Colonic mucosa (tissue), 4 donors: ENCODE measurements around the gene TLE4. TPM values are rescaled to one million over a fixed set of nuclear protein-coding genes. Genes with fewer than 3 reads are reported as not detected.

Experiments
- DNase-seq: peaks from one replicate; pipeline ENCODE4 v3.0.0-alpha.2; 2020
- H3K27ac ChIP-seq: fragments of 200-600 bp; one replicate; pipeline ENCODE4 v1.8.0; 2021
- H3K27me3 ChIP-seq: fragments of 200-600 bp; one replicate; pipeline ENCODE4 v1.8.0; 2021
- H3K36me3 ChIP-seq: fragments of 200-600 bp; one replicate; pipeline ENCODE4 v1.8.0; 2021
- H3K4me1 ChIP-seq: fragments of 200-600 bp; one replicate; pipeline ENCODE4 v1.8.0; 2021; ENCODE audit warnings: mild to moderate bottlenecking
- H3K4me3 ChIP-seq: fragments of 200-600 bp; one replicate; pipeline ENCODE4 v1.8.0; 2021
- H3K9ac ChIP-seq, 2 donors: one replicate each; pipeline ENCODE4 v1.7.0; 2013; ENCODE audit warnings: control low read depth in 2 of 2, low read depth in 2 of 2, low read length in 2 of 2
- H3K9me3 ChIP-seq: fragments of 200-600 bp; one replicate; pipeline ENCODE4 v1.8.0; 2021
- intact Hi-C: fragments of 100-400 bp; cut with DNase I; formaldehyde crosslinking; loops from one replicate; pipeline ENCODE4 v1.14.1; 2022
- total RNA-seq, 2 donors: library from RNA; stranded (reverse); fragmentation: NEBNext Ultra II Directional in 1 of 2; extraction: Animal tissue kit (Norgen Biotek cat#: 25700) in 1 of 2; gene quantifications; one replicate each; pipeline ENCODE4 v1.2.1, GENCODE V29; 2021
- TF ChIP-seq, protein P1 (sequence below): fragments of 200-600 bp; IDR thresholded peaks from one replicate; pipeline ENCODE4 v1.8.0; 2022; ENCODE audit warnings: antibody characterized with exemption, mild to moderate bottlenecking
- donor health status: healthy.
- donor health status: DM: no; HTN: no; CAD: no.
- donor health status: DM: no; HTN: no; CAD: no.

Gene TLE4
- total RNA-seq, 2 donors from 2014 or later: 8.0 to 17.6 TPM

DNA sequence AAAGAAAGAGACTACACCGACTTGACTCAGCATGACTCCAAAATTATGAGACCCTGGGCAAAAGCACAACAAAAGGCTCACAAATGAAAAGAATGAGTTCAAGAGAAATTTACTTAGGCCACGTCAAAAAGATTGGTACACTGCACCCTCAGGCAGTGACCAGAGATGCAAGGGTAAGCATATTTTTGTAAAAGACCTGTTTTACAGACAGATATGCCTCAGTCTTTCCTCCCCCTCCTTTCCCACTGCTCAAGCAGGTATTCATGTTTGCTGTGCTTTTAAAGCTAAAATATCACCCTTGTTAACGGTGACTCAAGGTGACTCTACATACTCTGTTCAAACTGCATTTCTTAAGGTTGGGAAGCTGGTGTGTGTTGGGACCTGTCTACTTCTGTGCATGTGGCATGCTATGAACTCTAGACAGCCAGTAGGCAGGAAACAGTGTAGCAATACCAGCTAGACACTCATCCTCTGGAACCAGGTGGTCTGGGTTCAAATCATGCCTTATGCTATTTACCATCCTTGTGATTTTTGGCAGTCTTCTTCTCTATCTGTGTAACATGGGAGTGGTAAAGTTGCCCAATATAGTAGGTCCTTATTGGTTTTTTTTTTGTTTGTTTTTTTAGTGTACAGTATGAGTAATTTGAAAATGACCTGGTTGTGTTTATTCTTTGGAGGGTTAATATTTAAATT, 98.7 kb downstream of the TLE4 start:
- H3K4me1 ChIP-seq: no peaks in the 10 kb centered on the region
- no peaks in the 10 kb centered on the region for H3K36me3 ChIP-seq
- intact Hi-C loops: no loop called here
- H3K27me3 ChIP-seq: no peaks in the 10 kb centered on the region
- no peak overlapping the region for H3K27ac ChIP-seq
- DNase-seq: no peak
- H3K4me3 ChIP-seq: no peak overlapping the region
- H3K9ac ChIP-seq: no peak overlapping the region
- no peaks in the 10 kb centered on the region for H3K9me3 ChIP-seq
- TF ChIP-seq, protein P1, sequence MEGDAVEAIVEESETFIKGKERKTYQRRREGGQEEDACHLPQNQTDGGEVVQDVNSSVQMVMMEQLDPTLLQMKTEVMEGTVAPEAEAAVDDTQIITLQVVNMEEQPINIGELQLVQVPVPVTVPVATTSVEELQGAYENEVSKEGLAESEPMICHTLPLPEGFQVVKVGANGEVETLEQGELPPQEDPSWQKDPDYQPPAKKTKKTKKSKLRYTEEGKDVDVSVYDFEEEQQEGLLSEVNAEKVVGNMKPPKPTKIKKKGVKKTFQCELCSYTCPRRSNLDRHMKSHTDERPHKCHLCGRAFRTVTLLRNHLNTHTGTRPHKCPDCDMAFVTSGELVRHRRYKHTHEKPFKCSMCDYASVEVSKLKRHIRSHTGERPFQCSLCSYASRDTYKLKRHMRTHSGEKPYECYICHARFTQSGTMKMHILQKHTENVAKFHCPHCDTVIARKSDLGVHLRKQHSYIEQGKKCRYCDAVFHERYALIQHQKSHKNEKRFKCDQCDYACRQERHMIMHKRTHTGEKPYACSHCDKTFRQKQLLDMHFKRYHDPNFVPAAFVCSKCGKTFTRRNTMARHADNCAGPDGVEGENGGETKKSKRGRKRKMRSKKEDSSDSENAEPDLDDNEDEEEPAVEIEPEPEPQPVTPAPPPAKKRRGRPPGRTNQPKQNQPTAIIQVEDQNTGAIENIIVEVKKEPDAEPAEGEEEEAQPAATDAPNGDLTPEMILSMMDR: no peak

DNA sequence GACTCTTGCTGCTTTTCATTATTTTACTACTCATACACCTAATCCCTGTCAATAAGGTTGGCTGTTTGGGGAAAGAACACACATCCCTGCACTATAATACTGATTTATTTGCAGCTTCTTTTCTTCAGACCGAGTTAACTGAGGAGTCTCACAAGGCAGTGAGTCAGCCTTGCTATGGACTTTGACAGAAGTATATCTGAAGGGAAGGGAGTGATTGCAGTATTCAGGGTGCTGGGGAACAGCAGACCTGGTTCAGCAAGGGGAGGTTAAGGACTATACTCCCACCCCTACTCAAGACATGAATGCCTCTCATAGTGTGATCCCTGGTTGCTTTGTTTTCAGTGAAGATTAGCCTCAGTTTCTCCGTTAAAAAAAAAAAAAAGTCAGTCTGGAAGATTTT, 99.8 kb downstream of the TLE4 start:
- no peak for DNase-seq
- Histone ChIP-seq H3K27ac (no peak overlapping the region), H3K9ac (no peak overlapping the region), H3K4me1 (no peaks in the 10 kb centered on the region), H3K36me3 (no peaks in the 10 kb centered on the region), H3K9me3 (no peaks in the 10 kb centered on the region), H3K27me3 (no peaks in the 10 kb centered on the region), H3K4me3 (no peak overlapping the region)
- intact Hi-C loops: no loop called here
- TF ChIP-seq, protein P1: no peak

DNA sequence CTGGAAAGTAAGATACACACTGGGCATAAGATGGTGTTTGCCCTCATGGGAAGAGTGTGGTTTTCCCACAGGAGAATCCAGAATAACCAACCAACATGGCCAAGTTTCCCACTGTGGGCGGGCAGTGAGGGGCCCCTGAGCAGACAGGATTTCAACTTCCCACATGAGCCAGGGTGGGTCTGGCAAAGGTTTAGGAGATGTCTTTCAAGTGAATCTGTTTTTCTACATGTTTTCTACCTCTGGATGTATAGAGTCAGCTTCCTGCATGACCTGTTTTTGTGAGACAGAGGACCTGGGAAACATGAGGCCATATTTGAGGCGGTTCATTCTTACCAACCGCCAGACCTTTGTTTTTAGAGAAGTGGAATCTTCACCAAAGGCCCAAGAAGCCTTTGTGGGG, 100.5 kb downstream of the TLE4 start:
- H3K4me1 ChIP-seq: no peaks in the 10 kb centered on the region
- H3K27ac ChIP-seq: no peak overlapping the region
- no peak for DNase-seq
- H3K9ac ChIP-seq: no peak overlapping the region
- no peaks in the 10 kb centered on the region for H3K36me3 ChIP-seq
- intact Hi-C loops: no loop called here
- TF ChIP-seq, protein P1: no peak
- H3K9me3 ChIP-seq: no peaks in the 10 kb centered on the region
- no peaks in the 10 kb centered on the region for H3K27me3 ChIP-seq
- no peak overlapping the region for H3K4me3 ChIP-seq

DNA sequence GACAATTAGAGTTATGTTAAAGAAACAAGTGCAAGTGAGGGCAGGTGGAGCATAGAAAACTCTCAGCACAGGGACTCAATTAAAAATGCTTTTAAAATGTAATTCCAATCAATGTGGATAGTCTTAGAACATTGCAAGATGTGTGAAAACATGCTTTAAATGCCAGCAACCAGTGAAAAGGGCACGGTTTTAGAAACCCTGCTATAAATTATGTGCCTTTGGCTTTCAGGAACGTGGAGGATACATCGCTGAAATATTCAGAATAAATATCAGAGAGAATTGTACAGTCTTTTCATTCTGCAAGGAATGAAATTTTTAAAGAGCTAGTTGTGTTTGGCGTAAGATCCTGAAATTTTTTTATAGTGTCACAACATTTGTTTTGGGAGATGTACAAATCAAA, 101.1 kb downstream of the TLE4 start:
- H3K9ac ChIP-seq: no peak overlapping the region
- no peak overlapping the region for H3K27ac ChIP-seq
- TF ChIP-seq, protein P1: no peak
- H3K27me3 ChIP-seq: no peaks in the 10 kb centered on the region
- intact Hi-C loops: no loop called here
- no peaks in the 10 kb centered on the region for H3K36me3 ChIP-seq
- H3K4me3 ChIP-seq: no peak overlapping the region
- no peaks in the 10 kb centered on the region for H3K4me1 ChIP-seq
- no peak for DNase-seq
- no peaks in the 10 kb centered on the region for H3K9me3 ChIP-seq

DNA sequence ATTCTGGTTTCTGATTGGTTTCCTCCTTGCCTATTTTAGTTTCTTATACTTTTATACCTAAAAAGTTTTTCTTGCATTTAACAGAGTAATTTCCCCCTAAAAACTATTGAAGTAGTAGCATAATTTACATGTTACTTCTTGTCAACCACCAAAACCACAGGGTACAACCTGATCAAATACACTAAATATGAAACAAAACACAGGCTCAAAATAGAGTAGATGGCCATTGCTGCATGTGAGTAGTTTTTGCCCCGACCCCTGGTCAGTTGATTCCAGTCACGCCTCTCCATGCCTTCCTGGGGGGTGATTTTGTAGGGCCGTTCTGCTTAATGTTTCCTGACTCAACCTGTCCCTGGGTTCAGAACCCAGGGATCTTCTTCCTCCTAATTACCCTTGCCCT, 101.8 kb downstream of the TLE4 start:
- no peak for DNase-seq
- Histone ChIP-seq H3K4me3 (no peak overlapping the region), H3K4me1 (no peaks in the 10 kb centered on the region), H3K27ac (no peak overlapping the region), H3K9me3 (no peaks in the 10 kb centered on the region), H3K36me3 (no peaks in the 10 kb centered on the region), H3K27me3 (no peaks in the 10 kb centered on the region), H3K9ac (no peak overlapping the region)
- intact Hi-C loops: no loop called here
- TF ChIP-seq, protein P1: no peak
